Activated B cell treated with CpG ODN at 0.5 μM for 24 hours (primary cell): ENCODE data around the gene ARHGEF11. TPM values are rescaled to one million over a fixed set of nuclear protein-coding genes. Genes with fewer than 3 reads are reported as not detected.
"Not testable (repeated sequence)": the region's sequence is repeated elsewhere in the genome, so short reads cannot be mapped to it uniquely, and the experiment has no call there.

ENCODE experiments used
- ATAC-seq: fragments of 200-7000 bp; cut with Tn5 transposase; one replicate; pipeline ENCODE4 v1.10.0; 2021; ENCODE audit warnings: low read depth, mild to moderate bottlenecking, moderate library complexity
- CTCF ChIA-PET: fragments of 350-600 bp; sonication (Branson Sonifier 250); formaldehyde crosslinking; loops from one replicate; lab custom pipeline; 2021; ENCODE audit warnings: antibody characterized with exemption; lab: Charles Lee
- POLR2A ChIA-PET: fragments of 350-600 bp; sonication (Branson Sonifier 250); formaldehyde crosslinking; loops from one replicate; lab custom pipeline; 2021; ENCODE audit warnings: antibody characterized with exemption; lab: Charles Lee
- DNase-seq: peaks from one replicate; pipeline ENCODE4 v3.0.0; 2022
- H3K27ac Mint-ChIP-seq: one replicate; pipeline ENCODE4 v1.8.0; 2020; ENCODE audit warnings: mixed read lengths
- H3K27me3 Mint-ChIP-seq: one replicate; pipeline ENCODE4 v1.8.0; 2021; ENCODE audit warnings: mixed read lengths
- H3K36me3 Mint-ChIP-seq: one replicate; pipeline ENCODE4 v1.8.0; 2021; ENCODE audit warnings: low read depth, mixed read lengths
- H3K4me1 Mint-ChIP-seq: one replicate; pipeline ENCODE4 v1.8.0; 2021; ENCODE audit warnings: mixed read lengths
- H3K4me3 Mint-ChIP-seq: one replicate; pipeline ENCODE4 v1.8.0; 2020; ENCODE audit warnings: mild to moderate bottlenecking, mixed read lengths
- H3K9me3 Mint-ChIP-seq: one replicate; pipeline ENCODE4 v1.8.0; 2020; ENCODE audit warnings: mixed read lengths
- CTCF ChIP-seq: fragments of 200-600 bp; IDR thresholded peaks from one replicate; pipeline ENCODE4 v1.8.0; 2022; ENCODE audit warnings: antibody characterized with exemption, mild to moderate bottlenecking
- intact Hi-C: fragments of 100-400 bp; cut with micrococcal nuclease; formaldehyde crosslinking; loops from one replicate; pipeline ENCODE4 v1.15.1; 2024
- total RNA-seq: library from RNA; stranded (reverse); gene quantifications from 2 replicates; pipeline ENCODE4 v1.2.3, GENCODE V29; 2022

ARHGEF11 gene
- total RNA-seq, 1 donor from 2014 or later, result 0.95 TPM

- Mint-ChIP-seq H3K36me3 (peaks cover 4% of the 10 kb centered on the region), H3K27me3 (peaks cover 38% of the 10 kb centered on the region), H3K4me3 (no peak overlapping the region), H3K4me1 (no peaks in the 10 kb centered on the region), H3K9me3 (peaks cover 15% of the 10 kb centered on the region), H3K27ac (no peak overlapping the region)
- CTCF ChIA-PET, result no interaction called here
- no peak for DNase-seq
- POLR2A ChIA-PET, result no interaction called here
- ATAC-seq, result no peak
- TF ChIP-seq CTCF, result no peak
- intact Hi-C loops, result no loop called here
Measured at GRCh38 chr1:157056269-157056668, 10.7 kb upstream of the ARHGEF11 start.

DNA sequence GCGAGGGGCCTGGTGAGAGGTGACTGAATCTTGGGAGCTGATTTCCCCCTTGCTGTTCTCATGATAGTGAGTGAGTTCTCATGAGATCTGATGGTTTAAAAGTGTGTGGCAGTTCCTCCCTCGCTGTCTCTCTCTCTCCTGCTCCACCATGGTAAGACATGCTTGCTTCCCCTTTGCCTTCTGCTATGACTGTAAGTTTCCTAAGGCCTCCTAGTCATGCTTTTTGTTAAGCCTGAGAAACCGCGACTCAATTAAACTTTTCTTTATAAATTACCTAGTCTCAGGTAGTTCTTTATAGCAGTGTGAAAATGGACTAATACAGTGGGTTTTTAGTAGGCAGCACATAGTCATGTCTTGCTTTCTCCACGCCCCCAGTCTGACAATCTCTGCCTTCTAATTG is 10.2 kb upstream of the ARHGEF11 start:
- intact Hi-C loops, result not testable (repeated sequence)

DNA sequence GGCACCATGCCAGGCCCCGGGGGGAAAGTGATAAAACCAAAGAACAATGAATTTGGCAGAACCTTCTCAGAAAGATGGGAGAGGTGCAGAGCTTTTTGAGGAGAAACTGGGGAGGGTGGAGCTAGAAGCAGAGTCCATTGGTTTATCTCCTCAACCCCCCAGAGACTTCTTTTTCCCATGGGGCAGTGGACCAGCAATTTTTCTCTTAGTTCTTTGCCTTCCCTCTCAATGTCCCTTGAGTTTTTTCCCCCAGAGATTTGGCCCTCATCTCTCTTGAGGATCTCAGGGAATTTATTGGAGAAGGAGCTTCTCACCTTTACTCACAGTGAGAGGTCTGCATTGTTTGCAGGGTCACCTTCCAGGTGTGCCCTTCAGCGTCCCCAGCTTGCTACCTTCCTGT is 5.3 kb upstream of the ARHGEF11 start:
- peaks cover 12% of the 10 kb centered on the region for H3K9me3 Mint-ChIP-seq
- no peak overlapping the region for H3K4me3 Mint-ChIP-seq
- POLR2A ChIA-PET, result no interaction called here
- H3K27ac Mint-ChIP-seq, result no peak overlapping the region
- CTCF ChIA-PET, result no interaction called here
- peaks cover 7% of the 10 kb centered on the region for H3K4me1 Mint-ChIP-seq
- peaks cover 52% of the 10 kb centered on the region for H3K27me3 Mint-ChIP-seq
- no peak for DNase-seq
- intact Hi-C loops, result no loop called here
- ATAC-seq, result no peak
- no peak for TF ChIP-seq CTCF
- H3K36me3 Mint-ChIP-seq, result no peaks in the 10 kb centered on the region

More for the DNA sequence above, 10.2 kb upstream of the ARHGEF11 start:
- peaks cover 41% of the 10 kb centered on the region for H3K27me3 Mint-ChIP-seq
- ATAC-seq, POLR2A ChIA-PET, H3K4me1 Mint-ChIP-seq, H3K4me3 Mint-ChIP-seq, H3K36me3 Mint-ChIP-seq, H3K27ac Mint-ChIP-seq, CTCF ChIA-PET, DNase-seq: not testable (repeated sequence)
- peaks cover 12% of the 10 kb centered on the region for H3K9me3 Mint-ChIP-seq

GRCh38 chr1:157047062-157047410 is 1.5 kb upstream of the ARHGEF11 start:
- Mint-ChIP-seq H3K4me3 (peak overlapping the region; percentile 35), H3K9me3 (peaks cover 7% of the 10 kb centered on the region), H3K27me3 (peaks cover 61% of the 10 kb centered on the region), H3K27ac (no peak overlapping the region), H3K4me1 (peaks cover 11% of the 10 kb centered on the region), H3K36me3 (no peaks in the 10 kb centered on the region)
- ChIA-PET CTCF (no interaction called here), POLR2A (no interaction called here)
- TF ChIP-seq CTCF, result no peak
- ATAC-seq (no peak), DNase-seq (no peak)
- intact Hi-C loops, result no loop called here

GRCh38 chr1:157044326-157044725 is 1.2 kb downstream of the ARHGEF11 start:
- intact Hi-C loops, result no loop called here
- Mint-ChIP-seq H3K27me3 (peaks cover 59% of the 10 kb centered on the region), H3K4me1 (peaks cover 11% of the 10 kb centered on the region), H3K27ac (no peak overlapping the region), H3K9me3 (no peaks in the 10 kb centered on the region), H3K4me3 (no peak overlapping the region), H3K36me3 (no peaks in the 10 kb centered on the region)
- no peak for TF ChIP-seq CTCF
- DNase-seq, result no peak
- CTCF ChIA-PET, result no interaction called here
- POLR2A ChIA-PET, result no interaction called here
- ATAC-seq, result no peak

DNA sequence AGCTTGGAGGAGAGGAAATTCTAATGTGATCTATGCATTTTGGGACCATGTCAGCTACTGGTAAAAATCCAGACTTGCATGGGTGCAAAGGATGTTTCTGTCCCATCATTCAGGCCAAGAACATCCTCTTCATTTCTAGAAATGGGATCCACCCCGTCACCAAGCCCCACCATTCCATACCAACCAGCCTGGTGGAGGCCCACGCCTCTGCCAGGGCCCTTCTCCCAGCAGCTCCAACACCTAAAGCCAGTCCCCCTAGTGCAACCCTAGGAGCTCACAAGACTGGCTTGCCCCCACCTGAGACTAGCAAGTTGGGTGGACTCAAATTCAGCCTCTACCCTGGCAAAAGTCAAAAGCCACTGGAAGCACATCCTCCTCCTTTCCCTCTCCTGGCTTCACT is 1.9 kb downstream of the ARHGEF11 start:
- no peak for DNase-seq
- Mint-ChIP-seq H3K27me3 (peaks cover 60% of the 10 kb centered on the region), H3K9me3 (no peaks in the 10 kb centered on the region), H3K4me3 (no peak overlapping the region), H3K36me3 (no peaks in the 10 kb centered on the region), H3K27ac (no peak overlapping the region), H3K4me1 (peaks cover 11% of the 10 kb centered on the region)
- CTCF ChIA-PET, result no interaction called here
- ATAC-seq, result no peak
- intact Hi-C loops, result no loop called here
- no peak for TF ChIP-seq CTCF
- POLR2A ChIA-PET, result no interaction called here
